WERI-Rb-1 (cell line): ENCODE results near the gene COX8A.

Source experiments
- DNase-seq: peaks from one replicate; pipeline ENCODE4 v3.0.0-alpha.2; 2020
- H3K27ac ChIP-seq: fragments of 250-450 bp; sonication (Bioruptor Pico); 2 replicates; pipeline ENCODE4 v1.5.1; 2020; ENCODE audit warnings: mild to moderate bottlenecking, moderate library complexity
- H3K27me3 ChIP-seq: fragments of 250-450 bp; sonication (Bioruptor Pico); 2 replicates; pipeline ENCODE4 v1.5.1; 2021; ENCODE audit warnings: mild to moderate bottlenecking, low read depth, moderate library complexity; ENCODE audit not compliant: insufficient read depth, severe bottlenecking
- H3K36me3 ChIP-seq: fragments of 250-450 bp; sonication (Bioruptor Pico); 2 replicates; pipeline ENCODE4 v1.5.1; 2020; ENCODE audit warnings: mild to moderate bottlenecking, moderate library complexity
- H3K4me3 ChIP-seq: 2 replicates; pipeline ENCODE4 v1.5.1; 2011; ENCODE audit warnings: low read depth, mild to moderate bottlenecking, control low read depth, low read length
- H3K9me3 ChIP-seq: fragments of 250-450 bp; sonication (Bioruptor Pico); 2 replicates; pipeline ENCODE4 v1.5.1; 2021; ENCODE audit warnings: mild to moderate bottlenecking, moderate library complexity; ENCODE audit not compliant: severe bottlenecking
- TF ChIP-seq, protein P1 (sequence below): IDR thresholded peaks from 2 replicates; pipeline ENCODE4 v1.5.1; 2011; ENCODE audit warnings: low read depth, mild to moderate bottlenecking, control low read depth, inconsistent platforms, low read length

The COX8A gene

DNA sequence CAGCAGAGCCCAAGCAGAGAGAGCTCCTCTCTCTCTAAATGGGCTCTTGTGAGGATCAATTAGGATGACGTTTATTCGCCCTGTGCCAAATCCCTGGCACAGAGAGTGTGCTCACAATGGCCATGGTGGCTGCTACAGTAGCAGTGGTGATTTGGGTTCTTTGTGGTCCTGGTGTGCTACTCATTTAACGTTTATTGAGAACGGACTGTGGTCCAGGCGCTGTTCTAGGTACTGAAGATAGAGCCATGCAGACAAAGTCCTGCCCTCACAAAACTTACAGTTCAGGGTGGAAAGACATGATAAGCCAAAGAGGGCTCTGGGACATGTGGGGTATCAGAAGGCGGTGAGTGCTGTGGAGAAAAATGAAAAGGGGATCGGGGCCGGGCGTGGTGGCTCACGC lies 17.1 kb downstream of the COX8A start:
- peaks cover 48% of the 10 kb centered on the region for H3K36me3 ChIP-seq
- H3K9me3 ChIP-seq, result no peaks in the 10 kb centered on the region
- no peak for DNase-seq
- no peaks in the 10 kb centered on the region for H3K27me3 ChIP-seq
- no peak overlapping the region for H3K4me3 ChIP-seq
- TF ChIP-seq, protein P1, sequence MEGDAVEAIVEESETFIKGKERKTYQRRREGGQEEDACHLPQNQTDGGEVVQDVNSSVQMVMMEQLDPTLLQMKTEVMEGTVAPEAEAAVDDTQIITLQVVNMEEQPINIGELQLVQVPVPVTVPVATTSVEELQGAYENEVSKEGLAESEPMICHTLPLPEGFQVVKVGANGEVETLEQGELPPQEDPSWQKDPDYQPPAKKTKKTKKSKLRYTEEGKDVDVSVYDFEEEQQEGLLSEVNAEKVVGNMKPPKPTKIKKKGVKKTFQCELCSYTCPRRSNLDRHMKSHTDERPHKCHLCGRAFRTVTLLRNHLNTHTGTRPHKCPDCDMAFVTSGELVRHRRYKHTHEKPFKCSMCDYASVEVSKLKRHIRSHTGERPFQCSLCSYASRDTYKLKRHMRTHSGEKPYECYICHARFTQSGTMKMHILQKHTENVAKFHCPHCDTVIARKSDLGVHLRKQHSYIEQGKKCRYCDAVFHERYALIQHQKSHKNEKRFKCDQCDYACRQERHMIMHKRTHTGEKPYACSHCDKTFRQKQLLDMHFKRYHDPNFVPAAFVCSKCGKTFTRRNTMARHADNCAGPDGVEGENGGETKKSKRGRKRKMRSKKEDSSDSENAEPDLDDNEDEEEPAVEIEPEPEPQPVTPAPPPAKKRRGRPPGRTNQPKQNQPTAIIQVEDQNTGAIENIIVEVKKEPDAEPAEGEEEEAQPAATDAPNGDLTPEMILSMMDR, result no peak
- H3K27ac ChIP-seq, result no peak overlapping the region

DNA sequence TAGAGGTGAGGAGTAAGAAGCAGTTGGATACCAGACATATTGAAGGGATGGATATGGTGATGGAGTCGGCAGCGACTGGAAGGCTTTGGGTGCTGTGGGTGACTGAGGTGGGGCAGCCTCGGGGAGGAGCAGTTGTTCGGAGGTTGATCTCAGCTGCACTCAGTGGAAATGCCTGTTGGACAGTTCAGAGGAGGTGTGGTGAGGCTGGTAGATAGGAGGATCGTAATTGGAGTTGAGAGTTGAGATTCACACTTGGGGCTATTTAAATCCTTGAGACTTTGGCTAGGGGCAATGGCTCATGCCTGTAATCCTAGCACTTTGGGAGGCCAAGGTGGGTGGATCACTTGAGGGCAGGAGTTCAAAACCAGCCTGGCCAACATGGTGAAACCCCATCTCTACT lies 18.7 kb downstream of the COX8A start:
- peaks cover 62% of the 10 kb centered on the region for H3K36me3 ChIP-seq
- TF ChIP-seq, protein P1, result no peak
- no peak overlapping the region for H3K4me3 ChIP-seq
- no peak for DNase-seq
- H3K9me3 ChIP-seq, result no peaks in the 10 kb centered on the region
- H3K27ac ChIP-seq, result no peak overlapping the region
- no peaks in the 10 kb centered on the region for H3K27me3 ChIP-seq

GRCh38 chr11:63993993-63994392 lies 19.6 kb downstream of the COX8A start:
- Histone ChIP-seq H3K36me3 (peaks cover 60% of the 10 kb centered on the region), H3K9me3 (no peaks in the 10 kb centered on the region), H3K27ac (no peak overlapping the region), H3K27me3 (no peaks in the 10 kb centered on the region), H3K4me3 (no peak overlapping the region)
- TF ChIP-seq, protein P1, result no peak
- no peak for DNase-seq

GRCh38 chr11:63996512-63996911 lies 22.1 kb downstream of the COX8A start:
- TF ChIP-seq, protein P1, result no peak

GRCh38 chr11:63997104-63997700 lies 22.8 kb downstream of the COX8A start:
- TF ChIP-seq, protein P1, result no peak
- Histone ChIP-seq H3K27me3 (no peaks in the 10 kb centered on the region), H3K4me3 (no peak overlapping the region), H3K27ac (no peak overlapping the region), H3K36me3 (peaks cover 43% of the 10 kb centered on the region), H3K9me3 (no peaks in the 10 kb centered on the region)
- no peak for DNase-seq

More at GRCh38 chr11:63996512-63996911, 22.1 kb downstream of the COX8A start:
- Histone ChIP-seq H3K27ac (no peak overlapping the region), H3K27me3 (no peaks in the 10 kb centered on the region), H3K9me3 (no peaks in the 10 kb centered on the region), H3K36me3 (peaks cover 43% of the 10 kb centered on the region), H3K4me3 (no peak overlapping the region)
- DNase-seq, result no peak

DNA sequence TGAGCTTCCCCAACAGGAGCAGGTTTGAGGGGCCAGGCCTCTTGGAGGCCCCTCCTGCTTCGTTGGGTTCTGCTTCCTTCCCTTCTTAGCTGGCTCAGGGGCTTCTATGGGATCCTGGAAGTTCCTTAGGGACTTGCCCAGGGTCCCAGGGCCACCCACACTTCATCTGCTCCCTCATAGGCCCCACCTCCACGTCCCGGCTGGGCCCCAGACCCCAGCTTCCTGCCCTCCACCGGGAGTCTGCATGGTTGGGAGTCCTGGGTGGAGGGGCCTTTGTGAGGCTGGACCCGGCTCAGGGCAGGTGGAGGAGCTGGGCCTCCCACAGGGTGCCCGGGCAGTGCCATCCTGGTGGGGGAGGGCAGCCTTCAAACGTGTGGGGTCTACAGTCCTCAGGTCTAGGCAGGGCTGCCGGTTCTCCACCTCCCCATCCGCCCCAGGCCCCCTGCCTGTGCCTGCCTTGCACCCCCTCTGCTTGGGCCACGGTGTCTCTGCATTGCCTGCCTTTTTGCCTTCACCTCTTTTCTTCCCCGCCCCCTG lies 23.4 kb downstream of the COX8A start:
- Histone ChIP-seq H3K9me3 (no peaks in the 10 kb centered on the region), H3K4me3 (no peak overlapping the region), H3K27ac (no peak overlapping the region), H3K36me3 (peaks cover 43% of the 10 kb centered on the region), H3K27me3 (no peaks in the 10 kb centered on the region)
- DNase-seq, result no peak
- TF ChIP-seq, protein P1, result no peak
